AG20443 (cell line): ENCODE measurements around the gene FHIT.

ENCODE experiments used
- DNase-seq: peaks from one replicate; pipeline ENCODE4 v3.0.0; 2012; ENCODE audit warnings: low spot score, mixed read lengths

The FHIT gene

GRCh38 chr3:60622349-60622748, 628.9 kb downstream of the FHIT start:
- no peak for DNase-seq

GRCh38 chr3:60617188-60617587, 634.1 kb downstream of the FHIT start:
- DNase-seq: no peak

GRCh38 chr3:60613769-60614303, 637.4 kb downstream of the FHIT start:
- no peak for DNase-seq

GRCh38 chr3:60610441-60611112, 640.7 kb downstream of the FHIT start:
- DNase-seq: peak; percentile 62

- DNase-seq: no peak
Measured at GRCh38 chr3:60609446-60609845, 641.8 kb downstream of the FHIT start.

DNA sequence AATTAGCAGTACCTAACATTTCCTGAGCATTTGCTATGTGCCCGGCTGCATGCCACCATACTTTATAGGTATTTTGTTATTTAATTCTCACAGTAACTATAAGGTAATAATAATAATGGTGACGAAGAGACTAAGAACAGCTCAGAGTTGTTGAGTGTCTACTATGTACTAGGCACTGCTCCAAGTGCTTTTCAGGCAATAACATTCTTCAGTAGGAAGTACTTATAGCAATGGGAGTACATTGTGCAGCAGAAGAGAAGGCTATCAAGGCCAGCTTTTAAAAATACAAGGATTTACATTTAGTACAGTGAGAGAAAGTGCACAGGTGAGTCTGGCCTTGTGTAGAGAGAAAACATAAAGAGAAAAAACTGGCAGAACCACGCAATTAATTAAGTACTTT, 647.4 kb downstream of the FHIT start:
- no peak for DNase-seq

DNA sequence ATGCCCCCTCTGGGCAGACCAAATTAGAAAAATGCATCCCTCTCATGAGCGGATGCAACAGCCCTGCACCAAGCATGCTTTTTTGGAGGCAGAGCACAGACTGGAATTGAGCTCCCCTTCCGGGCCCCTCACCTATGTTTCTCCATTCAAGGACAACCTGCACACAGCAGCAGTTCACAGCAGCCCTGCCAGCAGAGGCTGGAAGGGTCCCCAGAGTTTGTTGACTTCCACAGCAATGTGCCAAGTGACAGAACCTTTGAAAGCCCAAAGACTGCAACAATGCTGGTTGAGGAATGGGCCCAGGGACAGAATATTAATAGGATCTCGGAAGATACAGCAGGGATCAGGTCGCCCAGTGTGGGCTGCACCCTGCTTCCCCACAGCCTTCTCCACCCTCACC, 650.4 kb downstream of the FHIT start:
- no peak for DNase-seq

- no peak for DNase-seq
Measured at GRCh38 chr3:60599586-60599985, 651.7 kb downstream of the FHIT start.

DNA sequence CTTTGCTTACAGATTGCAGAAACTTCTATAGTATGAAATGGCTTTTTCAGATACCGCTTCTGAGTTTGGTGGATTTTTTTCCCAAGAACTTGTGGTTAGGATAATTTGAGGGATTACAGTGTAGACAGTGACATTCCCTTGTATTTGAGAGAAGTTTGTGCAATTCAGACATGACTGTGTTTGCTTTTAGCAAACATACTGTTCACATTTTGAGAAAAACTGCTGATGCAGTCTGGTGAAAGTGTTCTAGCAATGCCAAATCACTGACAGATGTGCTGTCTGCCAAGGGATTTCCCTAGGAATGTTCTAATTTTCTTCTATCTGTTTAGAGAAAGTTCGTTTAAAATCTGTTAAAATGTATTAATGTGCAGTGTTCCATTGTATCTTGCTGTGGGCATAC, 652.6 kb downstream of the FHIT start:
- peak; percentile 12 for DNase-seq

DNA sequence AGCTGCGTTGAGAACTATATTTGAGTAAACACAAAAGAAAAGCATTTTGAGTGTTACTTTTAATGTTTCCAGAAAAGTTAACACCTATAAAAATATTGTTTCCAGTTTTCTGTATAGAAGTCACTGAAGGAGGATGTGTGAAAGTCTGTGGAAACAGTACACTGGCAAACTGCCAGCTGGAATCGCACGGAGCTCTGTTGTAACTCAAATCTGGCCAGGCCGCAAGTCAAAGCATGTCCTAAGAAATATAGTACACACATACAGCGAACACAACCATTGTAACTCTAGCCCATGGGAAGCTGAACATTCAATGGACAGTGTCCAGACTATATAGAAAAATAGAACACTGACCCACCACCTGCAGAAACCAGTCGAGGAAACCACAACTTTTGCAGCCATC, 657.2 kb downstream of the FHIT start:
- DNase-seq: peak; percentile 26

GRCh38 chr3:60591267-60591666, 660.0 kb downstream of the FHIT start:
- DNase-seq: no peak

DNA sequence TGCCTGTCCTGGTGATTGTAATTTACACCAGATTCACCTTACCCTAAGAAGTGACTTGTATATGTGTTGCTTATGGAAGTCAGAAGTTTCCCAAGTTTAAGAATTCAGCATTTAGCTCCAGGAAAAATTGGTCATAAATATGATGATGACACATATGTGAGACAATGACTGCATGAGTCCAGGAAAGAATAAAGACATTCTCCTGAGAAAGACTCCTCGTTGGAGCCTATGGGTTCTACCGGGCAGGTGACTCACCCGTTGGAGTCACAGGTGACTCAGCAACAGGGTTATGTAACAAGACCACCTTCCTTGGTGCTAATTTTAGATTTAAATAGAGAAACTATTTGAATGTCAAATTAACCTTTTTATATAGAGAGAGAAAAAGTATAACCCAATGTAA, 662.4 kb downstream of the FHIT start:
- peak; percentile 15 for DNase-seq

DNA sequence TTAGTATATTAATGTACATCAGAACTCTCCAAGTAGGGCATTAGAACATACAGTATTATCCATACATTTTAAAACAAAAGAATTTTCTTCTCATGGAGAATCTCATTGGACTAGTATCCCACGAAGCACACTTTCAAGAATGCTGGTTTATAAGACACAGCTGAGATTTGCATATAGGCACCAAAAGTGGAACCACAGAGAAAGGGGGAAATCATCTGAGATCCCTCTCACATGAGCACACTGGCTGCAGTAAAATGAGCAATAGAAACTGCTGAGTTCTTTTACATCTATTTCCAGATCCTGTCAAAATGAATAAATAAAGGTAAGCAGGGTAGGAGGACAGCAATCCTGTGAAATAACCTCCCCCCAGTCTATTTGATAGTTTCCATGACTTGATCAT, 665.3 kb downstream of the FHIT start:
- no peak for DNase-seq

DNA sequence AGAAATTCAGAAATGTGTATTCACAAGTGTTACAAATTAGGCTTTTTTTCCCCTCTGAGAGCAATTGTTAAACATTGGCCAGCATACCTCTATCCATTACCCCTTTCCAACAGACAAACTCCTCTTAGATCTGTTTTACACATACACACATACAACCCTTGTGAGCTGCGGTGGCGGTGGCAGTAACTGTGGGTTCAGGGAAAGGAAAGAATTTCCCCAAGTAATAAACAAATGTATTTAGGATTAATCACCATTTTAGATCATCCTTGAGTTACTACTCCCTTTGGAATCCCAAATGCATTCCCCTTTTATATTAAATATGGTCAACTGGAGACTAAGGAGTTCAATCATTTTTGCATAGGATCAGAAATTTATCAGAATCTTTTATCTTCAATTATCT, 667.0 kb downstream of the FHIT start:
- DNase-seq: peak; percentile 21

DNA sequence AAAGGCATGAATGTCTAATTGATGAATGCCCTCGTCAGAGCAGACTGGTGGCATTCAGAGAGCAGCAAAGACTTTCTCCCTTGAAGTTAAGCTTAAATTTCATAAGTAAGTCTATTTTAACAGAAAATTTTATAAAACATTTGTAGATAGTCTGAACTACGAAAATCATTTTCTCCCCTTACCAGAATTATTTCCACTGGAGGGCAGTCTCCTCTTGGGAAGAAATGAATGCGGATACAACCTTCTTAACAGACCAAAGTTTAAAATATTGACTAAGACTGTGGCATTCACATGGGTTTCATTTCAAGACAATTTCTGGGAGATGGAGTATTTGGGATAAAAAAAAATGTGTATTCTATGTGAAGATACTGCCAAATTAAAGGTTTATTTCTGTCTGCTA, 669.0 kb downstream of the FHIT start:
- DNase-seq: no peak

GRCh38 chr3:60580809-60581208, 670.4 kb downstream of the FHIT start:
- no peak for DNase-seq

DNA sequence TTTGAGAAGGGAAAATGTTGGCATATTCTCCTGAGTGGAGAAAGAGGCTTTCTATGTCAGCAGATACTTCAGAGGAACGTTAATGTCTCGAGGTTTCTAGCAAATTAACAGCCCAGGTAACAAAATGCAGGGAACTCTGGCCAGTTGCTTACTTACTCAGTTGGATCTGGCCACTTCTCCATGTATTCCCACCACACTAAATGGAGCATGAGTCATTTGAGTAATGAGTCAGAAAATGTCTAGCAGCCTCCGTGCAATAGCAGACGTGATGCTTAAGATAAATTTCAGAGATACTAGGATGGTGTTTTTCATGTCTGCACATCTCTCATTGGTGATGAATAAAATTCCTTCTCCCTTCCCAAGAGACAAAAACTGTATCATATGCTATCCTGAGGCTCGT, 671.5 kb downstream of the FHIT start:
- peak; percentile 81 for DNase-seq

GRCh38 chr3:60578936-60579335, 672.3 kb downstream of the FHIT start:
- DNase-seq: no peak

- DNase-seq: no peak
Measured at GRCh38 chr3:60577601-60578000, 673.7 kb downstream of the FHIT start.

DNA sequence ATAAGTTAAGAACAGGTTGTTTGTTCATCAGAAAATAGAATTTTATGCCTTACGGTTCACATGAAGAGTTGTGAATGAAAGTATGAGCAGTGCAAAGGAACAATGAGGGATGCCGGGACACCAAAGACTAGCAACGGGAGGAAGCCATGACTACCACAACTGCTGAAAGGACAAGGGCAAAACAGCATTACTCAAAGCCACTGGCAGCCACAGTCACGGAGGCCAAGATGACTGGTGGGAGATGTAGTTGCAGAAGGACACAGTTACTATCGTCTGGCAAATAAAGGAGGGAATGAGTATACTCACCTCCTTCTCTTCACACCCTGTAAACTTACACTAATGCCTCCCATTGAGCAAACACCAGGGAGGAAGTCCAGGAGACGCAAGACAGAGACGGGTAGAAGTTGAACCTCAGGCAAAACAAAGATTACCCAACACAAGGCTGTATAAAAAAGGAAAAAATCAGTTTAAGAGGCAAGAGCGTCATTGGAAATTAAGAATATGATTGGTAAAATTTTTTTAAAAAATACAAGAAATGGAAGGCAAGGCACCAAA, 675.5 kb downstream of the FHIT start:
- DNase-seq: no peak

- DNase-seq: no peak
Measured at GRCh38 chr3:60574046-60574769, 677.0 kb downstream of the FHIT start.

DNA sequence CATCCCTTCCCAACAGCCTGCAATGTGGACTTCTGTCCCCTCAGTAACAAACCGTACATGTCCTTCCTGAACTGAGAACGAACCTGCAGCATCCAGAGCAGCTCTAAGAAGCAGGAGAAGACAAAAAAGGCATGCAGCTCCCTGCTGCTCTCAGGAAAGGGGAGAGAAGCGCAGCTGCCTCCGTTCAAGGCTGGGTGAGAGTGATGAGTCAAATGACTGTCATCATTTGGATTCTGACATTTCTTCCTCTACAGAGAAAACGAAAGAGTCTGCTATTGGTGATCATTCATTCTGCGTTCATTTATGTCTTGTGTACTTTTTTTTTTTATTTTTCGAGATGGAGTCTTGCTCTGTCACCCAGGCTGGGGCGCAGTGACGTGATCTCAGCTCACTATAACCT, 677.8 kb downstream of the FHIT start:
- DNase-seq: peak; percentile 66

- DNase-seq: no peak
Measured at GRCh38 chr3:60571511-60571910, 679.7 kb downstream of the FHIT start.
